SIG-M5 treated with dmso at 0.1 percent for 504 hours (cell line): ENCODE results near the gene GOLGA3.
"Not testable (repeated sequence)": the region's sequence is repeated elsewhere in the genome, so short reads cannot be mapped to it uniquely, and the experiment has no call there.

Experiments
- DNase-seq: peaks from one replicate; lab custom pipeline; 2025; ENCODE audit not compliant: unreplicated experiment; lab: John Stamatoyannopoulos, UW

The GOLGA3 gene

GRCh38 chr12:132753670-132754069 is 75.0 kb downstream of the GOLGA3 start:
- not testable (repeated sequence) for DNase-seq

- DNase-seq = no peak
Measured at GRCh38 chr12:132748319-132748718, 80.3 kb downstream of the GOLGA3 start.

- no peak for DNase-seq
Measured at GRCh38 chr12:132747896-132748295, 80.8 kb downstream of the GOLGA3 start.

GRCh38 chr12:132747395-132747794 is 81.3 kb downstream of the GOLGA3 start:
- DNase-seq = no peak

- DNase-seq = no peak
Measured at GRCh38 chr12:132746613-132747012, 82.1 kb downstream of the GOLGA3 start.

GRCh38 chr12:132743831-132744230 is 84.8 kb downstream of the GOLGA3 start:
- DNase-seq = no peak

- no peak for DNase-seq
Measured at GRCh38 chr12:132741620-132742019, 87.0 kb downstream of the GOLGA3 start.

- no peak for DNase-seq
Measured at GRCh38 chr12:132740652-132741051, 88.0 kb downstream of the GOLGA3 start.

- no peak for DNase-seq
Measured at GRCh38 chr12:132740313-132740646, 88.4 kb downstream of the GOLGA3 start.

GRCh38 chr12:132739600-132740312 is 88.9 kb downstream of the GOLGA3 start:
- no peak for DNase-seq

GRCh38 chr12:132736913-132737312 is 91.8 kb downstream of the GOLGA3 start:
- no peak for DNase-seq

- DNase-seq = no peak
Measured at GRCh38 chr12:132736378-132736777, 92.3 kb downstream of the GOLGA3 start.

- DNase-seq = no peak
Measured at GRCh38 chr12:132735496-132735895, 93.2 kb downstream of the GOLGA3 start.

GRCh38 chr12:132734206-132734605 is 94.5 kb downstream of the GOLGA3 start:
- no peak for DNase-seq

GRCh38 chr12:132731574-132731973 is 97.1 kb downstream of the GOLGA3 start:
- DNase-seq = no peak

GRCh38 chr12:132730353-132730752 is 98.3 kb downstream of the GOLGA3 start:
- DNase-seq = no peak

- DNase-seq = no peak
Measured at GRCh38 chr12:132729541-132730320, 98.9 kb downstream of the GOLGA3 start.

GRCh38 chr12:132728502-132728901 is 100.2 kb downstream of the GOLGA3 start:
- DNase-seq = no peak

- no peak for DNase-seq
Measured at GRCh38 chr12:132727091-132727794, 101.4 kb downstream of the GOLGA3 start.

GRCh38 chr12:132726386-132726785 is 102.3 kb downstream of the GOLGA3 start:
- DNase-seq = no peak

- no peak for DNase-seq
Measured at GRCh38 chr12:132724506-132725241, 104.0 kb downstream of the GOLGA3 start.
